ENCODE data around the gene ZFPL1. TPM values are rescaled to one million over a fixed set of nuclear protein-coding genes. Genes with fewer than 3 reads are reported as not detected.

The ZFPL1 gene
- total RNA-seq, 1 donor from 2014 or later: 18.4 TPM

DNA sequence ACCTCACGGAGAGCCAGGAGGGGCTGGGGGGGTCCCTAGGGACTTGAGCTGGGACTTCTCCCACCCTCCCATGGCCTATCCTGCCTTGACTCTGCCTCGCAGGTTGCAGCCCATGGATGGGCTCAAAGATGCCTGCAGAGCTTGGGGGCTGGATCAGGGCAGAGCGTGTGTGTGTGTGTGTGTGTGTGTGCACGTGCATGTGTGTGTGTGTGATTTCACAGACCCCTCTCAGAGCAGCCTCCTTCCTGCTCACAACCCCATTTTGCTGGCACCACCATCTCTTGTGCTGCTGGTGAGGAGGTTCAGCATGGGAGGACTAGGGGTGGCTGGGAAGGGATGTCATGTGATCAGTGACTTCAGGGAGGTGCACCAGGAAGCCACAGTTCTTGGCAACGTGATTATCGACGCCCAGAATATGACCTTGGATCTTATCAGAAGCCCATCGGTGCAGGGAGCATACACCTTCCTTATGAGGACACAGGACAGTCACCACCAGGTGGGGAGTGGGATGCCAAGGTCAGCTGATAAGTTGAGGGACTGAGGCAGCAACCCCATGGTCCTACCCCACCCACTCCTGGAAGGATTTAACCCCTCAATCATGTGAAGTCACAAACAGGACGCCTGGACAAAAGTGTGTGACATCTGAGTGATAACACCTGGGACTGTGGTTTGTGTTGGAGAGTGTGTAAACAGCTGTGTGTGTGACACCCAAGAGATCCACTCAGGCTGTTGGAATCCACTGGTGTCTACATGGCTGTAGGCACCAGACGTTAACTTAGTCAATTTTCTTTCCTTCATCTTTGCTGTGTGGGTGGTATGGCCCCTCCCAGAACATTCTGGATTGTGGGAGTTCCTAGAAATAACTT lies 23.8 kb upstream of the ZFPL1 start:
- DNase-seq (ENCODE audit: low spot score) (no peak), ATAC-seq (no peak)

DNA sequence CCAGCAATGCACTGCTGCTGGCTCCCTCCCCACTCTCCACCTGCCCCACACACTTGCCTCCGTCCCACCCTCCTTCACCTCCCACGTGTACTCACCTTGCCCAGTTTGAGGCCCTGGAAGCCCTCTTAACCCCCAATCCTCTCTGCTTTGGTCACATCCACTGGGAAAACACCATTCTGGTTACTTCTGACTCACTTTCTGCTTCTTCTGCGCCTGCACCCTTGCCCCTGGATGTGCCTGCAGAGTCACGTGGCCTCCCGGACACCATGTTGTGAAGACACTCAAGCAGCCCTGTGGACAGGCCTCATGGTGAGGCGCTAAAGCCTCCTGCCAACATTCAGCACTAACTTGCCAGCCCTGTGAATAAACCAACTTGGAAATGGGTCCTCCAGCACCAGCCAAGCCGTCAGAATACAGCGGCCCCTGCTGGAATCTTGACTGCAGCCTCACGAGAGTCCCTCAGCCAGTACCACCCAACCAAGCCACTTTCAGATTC lies 23.1 kb upstream of the ZFPL1 start:
- no peak for ATAC-seq
- DNase-seq (ENCODE audit: low spot score): no peak

DNA sequence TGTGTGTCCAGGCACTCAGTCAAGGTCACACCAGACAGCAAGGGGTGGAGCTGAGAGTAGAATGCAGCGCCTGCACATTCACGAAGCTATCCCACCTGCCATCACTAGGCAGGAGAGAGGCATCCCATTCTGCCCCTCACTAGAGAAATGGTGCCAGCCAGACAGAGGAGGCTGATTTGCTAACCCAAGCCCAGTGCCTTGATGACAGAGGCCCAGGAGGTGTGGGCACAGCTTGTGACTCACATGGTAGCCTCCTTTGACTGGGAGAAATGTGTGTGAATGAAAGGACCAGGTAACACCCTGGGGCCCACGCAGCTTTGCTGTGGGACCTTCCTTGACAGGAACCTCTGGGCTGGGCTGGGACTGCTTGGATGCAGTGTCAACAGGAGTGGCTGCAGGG lies 20.5 kb upstream of the ZFPL1 start:
- no peak for DNase-seq (ENCODE audit: low spot score)
- no peak for ATAC-seq

DNA sequence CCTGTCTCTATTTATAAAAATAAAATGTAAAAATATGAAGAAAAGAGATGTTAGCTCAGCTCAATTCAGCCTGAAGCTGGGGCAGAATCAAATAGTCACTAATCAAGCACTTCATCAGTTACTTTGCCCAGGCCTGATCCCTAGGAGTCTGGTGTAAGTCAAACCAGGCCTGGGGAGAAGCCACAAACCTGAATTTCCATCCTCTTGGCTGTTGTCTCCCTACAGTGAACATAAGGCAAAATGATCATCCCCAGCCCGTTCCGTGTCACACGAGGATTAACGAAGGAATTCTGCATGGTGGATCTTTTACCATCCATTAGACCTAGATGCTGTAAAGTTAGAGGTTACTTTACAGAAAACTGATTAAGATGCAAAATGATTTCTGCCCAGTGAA lies 19.2 kb upstream of the ZFPL1 start:
- DNase-seq (ENCODE audit: low spot score) (no peak), ATAC-seq (no peak)

DNA sequence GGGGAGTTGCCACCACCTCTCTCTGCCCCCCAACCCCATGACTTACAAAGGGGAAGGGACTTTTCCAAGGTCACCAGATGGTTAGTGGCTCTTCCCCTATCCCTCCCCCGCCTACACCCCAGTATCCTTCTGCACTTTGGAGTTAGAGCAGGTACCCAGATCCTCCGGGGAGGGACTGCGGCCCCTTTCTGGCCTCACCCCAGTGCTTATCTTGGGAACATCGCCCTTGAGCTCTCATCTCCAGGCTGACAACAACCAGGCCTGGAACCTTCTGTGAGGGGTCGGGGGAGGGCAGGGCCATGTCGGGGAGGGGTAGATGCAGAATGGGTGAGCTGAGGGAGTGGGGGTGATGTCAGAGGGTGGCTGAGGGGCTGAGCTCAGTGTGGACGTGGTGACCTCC lies 18.2 kb upstream of the ZFPL1 start:
- ATAC-seq (no peak), DNase-seq (ENCODE audit: low spot score) (no peak)

DNA sequence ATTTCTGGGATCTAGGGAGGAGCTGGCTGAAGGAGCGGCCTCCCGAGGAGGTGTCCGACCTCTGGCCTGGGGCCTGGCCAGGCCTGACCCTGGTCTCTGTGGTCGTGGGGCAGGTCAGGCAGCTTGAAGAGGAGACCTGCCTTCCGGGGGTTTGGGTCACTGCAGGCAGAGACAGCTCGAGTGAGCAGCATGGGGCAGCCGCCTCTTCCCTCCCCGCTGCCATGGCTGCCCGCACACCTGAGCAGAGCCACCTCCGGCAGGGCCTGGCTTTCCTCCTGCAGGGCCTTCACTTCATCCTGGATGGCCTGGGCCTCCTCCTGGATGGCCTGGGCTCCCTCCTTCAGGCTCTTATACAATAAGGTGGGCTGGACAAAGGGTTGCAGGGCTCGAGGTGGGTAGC lies 17.7 kb upstream of the ZFPL1 start:
- DNase-seq (ENCODE audit: low spot score) (no peak), ATAC-seq (no peak)

DNA sequence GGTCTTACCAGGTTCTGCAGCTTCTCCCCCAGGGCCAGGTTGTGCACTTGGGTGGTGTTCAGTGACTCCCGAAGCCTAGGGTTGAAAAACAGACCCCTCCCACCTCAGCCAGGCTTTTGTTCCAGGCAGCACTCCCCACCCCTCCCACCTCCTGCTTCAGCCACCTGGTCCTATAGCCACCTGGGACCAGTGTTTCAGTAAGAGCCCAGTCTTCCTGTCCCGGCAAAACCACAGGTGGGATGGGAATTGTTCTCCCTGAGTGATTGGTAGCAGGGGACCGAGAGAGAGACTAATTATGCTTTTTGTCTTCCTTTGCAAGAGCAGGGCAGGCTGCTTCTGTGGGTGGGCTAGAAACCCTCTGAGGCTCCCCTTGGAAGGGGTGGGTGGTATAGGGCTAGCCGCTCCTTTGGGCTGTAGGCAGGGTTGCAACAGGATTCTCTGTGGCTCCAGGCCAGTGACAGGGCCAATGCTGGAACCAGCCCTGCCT lies 17.2 kb upstream of the ZFPL1 start:
- no peak for ATAC-seq
- DNase-seq (ENCODE audit: low spot score): no peak

DNA sequence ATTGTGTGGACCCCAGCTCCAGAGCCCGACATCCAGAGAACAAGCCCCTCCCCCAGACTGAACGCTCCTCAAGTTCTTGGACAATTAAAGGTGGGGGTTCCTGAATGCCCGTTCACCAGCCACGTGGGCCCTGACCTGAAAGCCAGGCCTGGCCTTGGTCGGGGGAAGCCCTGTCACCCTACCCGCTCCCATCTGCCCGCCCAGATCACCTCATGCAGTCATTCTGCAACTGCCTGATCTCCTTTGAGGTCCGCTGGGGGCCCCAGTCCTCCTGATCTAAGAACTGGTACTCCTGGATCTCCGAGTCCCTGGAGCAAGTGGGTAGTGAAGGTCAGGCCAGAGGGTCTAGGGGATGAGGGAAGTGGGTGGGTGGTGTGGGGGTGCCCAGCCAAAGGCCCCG lies 16.6 kb upstream of the ZFPL1 start:
- no peak for ATAC-seq
- DNase-seq (ENCODE audit: low spot score): no peak

DNA sequence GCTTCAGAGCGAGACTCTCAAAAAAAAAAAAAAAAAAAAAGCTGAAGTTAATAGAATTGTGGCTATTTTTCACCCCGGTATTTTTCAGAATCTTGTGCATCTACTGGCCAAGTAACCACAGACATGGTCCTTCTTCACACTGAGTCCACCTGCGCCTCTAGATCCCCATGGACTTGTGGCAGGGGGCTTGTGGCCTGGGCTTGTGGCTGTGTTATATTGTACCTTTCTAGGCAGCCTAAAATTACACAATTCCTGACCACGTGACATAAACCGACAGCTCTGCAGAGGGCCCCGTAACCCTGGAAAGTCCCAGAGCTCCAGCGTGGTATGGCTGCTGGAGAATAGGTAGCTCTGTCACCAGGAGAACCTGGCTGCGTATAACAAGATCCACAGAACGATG lies 14.8 kb upstream of the ZFPL1 start:
- DNase-seq (ENCODE audit: low spot score) (no peak), ATAC-seq (no peak)

DNA sequence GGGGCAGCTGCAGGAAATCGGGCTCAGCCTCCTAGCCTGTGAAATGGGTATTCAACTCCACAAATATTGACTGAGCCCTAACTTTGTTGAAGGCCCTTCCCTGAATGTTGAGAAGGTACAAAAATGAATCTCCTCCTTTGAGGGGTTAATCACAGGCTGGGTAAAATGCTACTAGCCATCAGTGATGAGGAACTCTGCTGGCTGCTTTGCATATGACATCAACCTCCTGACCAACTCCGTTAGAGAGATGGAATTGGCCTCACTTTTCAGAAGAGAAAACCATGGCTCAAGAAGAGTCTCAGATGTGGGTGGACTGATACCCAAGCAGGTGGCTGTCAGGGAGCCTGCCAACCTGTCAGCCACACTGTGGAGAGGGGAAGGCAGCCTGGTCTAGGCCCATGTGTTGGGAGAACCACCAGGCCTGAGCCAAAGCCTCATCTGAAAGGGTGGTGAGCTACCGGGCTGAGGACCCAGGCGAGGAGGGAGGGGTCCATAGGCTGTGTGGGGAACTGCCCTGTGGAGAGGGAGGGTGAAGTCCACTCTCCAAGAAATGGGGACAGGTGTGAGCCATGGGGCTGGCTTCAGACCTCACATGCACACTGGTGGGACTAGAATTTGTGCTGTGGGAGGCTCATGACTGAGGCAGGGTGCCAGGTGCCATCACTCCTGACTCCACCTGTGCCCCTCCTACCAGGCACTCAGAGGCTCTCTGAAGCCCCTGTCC lies 12.0 kb upstream of the ZFPL1 start:
- DNase-seq (ENCODE audit: low spot score) (no peak), ATAC-seq (no peak)

DNA sequence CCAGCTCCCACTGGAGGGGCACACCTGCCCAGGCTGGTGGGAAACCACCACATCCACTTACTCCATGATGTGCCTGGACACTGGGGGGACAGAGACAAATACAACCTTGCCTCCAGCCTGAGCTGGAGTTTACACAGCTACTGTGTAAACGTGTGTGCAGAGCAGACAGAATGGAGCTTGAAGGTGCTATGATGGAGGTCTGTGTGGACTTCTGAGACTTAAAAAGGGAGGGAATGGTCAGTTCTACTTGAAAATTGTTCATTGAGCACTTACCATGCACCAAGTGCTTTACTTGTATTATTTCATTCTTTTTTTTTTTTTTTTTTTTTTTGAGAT lies 11.4 kb upstream of the ZFPL1 start:
- DNase-seq (ENCODE audit: low spot score): no peak
- ATAC-seq: no peak

DNA sequence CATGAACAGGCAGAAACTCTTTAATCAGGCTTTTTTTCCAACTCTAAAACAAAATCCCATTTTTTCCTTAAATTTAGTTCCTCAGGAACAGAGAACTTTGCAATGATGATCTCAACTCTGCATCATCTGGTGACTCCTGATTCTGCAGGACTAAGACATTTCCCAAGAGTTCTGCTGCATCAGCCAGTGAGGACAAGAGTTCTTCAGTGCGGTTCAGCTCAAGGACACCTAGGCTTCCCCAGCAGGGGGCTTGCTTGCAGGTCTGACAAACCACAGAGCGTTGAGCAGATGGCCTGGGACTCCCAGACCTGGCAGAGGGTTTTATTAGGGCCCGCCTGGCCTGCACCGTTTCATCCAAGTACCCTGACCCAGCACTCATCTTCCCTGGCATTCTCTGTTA lies 6.6 kb upstream of the ZFPL1 start:
- no peak for DNase-seq (ENCODE audit: low spot score)

DNA sequence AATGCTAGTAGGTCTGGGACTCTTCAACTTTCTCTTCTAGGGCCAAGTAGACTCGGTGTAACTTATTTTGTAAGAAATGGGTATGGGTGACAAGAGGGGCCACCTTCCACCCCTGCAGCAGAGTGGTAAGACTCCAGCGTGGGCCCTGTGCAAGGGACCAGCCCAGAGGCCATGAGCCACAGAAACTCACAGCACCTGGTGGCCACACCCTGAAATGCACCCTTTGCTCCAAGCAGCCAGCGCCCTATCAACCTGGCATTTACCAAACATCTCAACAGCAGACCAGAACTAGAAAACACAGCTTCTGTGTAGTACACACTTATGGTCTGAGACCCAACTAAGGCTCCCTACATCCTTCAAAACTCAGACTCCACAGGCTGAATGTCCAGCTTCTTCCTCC lies 5.9 kb upstream of the ZFPL1 start:
- DNase-seq (ENCODE audit: low spot score) (peak; percentile 67), ATAC-seq (peak; percentile 97)

More for the DNA sequence above, 6.6 kb upstream of the ZFPL1 start:
- no peak for ATAC-seq

DNA sequence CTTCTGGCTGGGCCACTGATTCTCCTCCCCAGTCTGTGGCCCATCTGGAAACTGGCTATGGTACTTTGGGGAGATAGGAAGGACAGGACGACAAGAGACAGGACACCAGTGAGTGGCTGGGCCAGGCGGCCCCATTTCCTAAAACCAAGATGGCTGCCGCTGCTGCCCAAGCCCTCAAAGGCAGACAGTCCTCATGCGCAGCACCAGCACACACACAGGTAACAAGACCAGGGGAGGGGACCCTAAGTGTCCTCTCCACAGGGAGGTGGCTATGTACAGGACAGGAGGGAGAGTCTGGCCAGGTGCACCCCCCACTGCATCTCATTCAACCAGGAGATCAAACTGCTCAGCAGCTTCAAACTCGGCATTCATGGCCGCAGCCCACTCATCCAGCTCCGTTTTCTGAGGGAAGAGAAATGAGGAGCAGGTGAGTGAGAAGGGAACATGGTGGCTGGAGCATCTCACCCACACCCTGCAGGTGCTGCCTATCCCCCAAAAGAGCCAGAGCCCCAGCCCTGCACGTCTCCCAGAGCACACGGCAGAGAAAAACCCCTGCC lies 5.2 kb upstream of the ZFPL1 start:
- DNase-seq (ENCODE audit: low spot score) (no peak), ATAC-seq (no peak)

DNA sequence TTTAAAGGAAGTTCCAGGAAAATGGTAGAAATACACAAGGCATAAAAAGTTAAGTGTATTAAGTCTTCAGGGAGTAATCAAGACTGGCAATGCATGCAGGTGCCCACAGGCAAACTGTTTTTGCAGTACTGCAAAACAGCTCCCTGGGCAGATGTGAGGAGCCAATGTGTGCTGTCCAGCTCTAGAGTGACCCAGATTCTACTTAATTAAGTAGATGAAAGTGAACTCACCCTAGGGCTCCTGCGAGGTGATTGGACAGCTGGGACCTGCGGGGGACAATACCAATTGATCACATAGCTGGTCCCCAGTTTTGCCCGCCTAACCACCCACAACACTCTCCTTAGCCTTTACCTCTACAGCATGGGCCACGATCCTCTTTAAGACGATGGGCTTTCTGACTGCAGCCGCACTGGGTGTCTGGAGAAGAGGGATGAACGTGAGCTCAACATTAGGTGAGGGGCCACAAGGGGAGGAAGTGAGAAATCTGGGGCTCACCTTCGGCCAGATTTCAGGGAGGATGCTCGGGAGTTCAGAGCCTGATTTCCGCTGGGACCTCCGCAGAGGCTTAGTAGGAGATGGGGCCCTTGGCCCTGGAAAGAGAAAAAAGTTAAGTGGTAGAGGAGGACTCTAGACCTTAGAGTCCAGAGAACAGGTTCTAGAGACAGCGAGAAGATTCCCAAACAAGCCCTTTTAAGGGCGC lies 738 bp upstream of the ZFPL1 start:
- no peak for ATAC-seq
- no peak for DNase-seq (ENCODE audit: low spot score)

DNA sequence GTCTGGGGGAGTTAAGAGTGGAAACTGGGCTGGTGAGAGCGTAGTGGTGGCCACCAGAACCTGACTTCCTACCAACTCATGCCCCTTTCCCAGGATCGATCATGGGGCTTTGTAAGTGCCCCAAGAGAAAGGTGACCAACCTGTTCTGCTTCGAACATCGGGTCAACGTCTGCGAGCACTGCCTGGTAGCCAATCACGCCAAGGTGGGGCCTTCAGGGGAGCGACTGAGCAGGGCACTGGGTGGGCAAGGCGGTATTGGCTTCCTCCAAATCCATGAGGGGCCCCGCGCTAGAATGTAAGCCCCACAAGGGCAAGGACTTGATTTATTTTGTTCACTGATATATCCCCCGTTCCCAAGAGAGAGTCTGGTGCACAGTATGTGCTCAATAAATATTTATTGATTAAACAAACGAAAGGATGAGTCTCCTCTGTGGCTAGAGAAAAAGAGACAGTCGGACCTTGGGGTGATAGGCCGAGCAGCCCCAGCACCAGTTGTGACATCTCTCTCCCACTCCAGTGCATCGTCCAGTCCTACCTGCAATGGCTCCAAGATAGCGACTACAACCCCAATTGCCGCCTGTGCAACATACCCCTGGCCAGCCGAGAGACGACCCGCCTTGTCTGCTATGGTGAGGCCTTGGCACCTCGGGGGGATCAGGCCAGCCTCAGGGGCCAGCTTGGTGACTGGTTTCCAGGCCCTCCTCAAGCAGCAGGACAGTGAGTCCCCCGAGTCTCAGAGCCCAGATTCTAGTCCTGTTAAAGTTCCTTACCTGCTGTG lies 765 bp downstream of the ZFPL1 start:
- ATAC-seq (no peak), DNase-seq (ENCODE audit: low spot score) (no peak)

DNA sequence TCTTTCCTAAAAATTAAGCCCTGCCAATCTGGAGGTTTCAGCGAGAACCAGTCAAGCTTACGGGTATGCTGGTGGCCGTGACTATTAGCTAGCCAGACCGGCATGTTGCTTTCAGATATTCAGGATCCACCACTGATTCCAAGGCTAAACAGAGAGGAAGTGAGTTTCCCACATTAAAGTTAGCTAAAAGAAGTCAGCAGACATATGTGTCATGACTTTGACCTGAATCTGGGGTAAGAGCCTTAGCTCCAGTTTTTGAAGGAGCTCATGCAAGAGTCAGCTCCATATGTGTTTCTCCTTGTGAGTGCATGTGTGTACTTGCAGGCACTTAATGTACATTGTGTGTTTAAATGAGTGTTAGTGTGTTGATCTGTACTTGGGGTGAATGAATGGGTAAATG lies 1.4 kb downstream of the ZFPL1 start:
- no peak for DNase-seq (ENCODE audit: low spot score)

DNA sequence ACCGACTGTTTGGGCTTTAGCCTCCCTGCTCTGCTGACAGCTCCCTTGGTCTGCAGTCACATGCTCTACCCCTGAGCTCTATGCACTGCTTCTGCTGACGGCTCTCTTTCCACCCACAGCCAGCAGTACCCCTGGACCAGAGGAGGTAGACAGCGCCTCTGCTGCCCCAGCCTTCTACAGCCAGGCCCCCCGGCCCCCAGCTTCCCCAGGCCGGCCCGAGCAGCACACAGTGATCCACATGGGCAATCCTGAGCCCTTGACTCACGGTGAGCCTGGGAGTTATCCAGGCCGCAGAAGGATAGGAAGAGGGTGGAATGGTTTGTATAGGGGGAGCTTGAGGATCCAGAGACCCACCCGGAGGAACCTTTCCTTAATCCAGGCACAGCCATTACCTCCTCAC lies 2.8 kb downstream of the ZFPL1 start:
- ATAC-seq (no peak), DNase-seq (ENCODE audit: low spot score) (no peak)

More for the DNA sequence above, 1.4 kb downstream of the ZFPL1 start:
- no peak for ATAC-seq

DNA sequence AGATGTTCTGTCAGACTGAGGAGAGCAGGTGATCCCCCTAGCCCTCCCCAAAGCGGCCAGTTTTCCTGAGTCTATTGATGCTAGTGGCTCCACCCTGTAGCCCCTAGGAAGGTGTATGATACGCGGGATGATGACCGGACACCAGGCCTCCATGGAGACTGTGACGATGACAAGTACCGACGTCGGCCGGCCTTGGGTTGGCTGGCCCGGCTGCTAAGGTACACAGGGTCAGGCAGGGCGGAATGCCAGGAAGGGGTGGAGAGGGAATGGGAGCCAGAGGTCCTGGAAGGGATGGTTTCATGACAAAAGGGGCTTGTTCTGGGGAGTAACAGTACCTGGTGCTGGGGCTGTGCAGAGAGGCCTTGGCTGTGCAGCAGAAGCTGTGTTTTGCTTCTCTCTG lies 3.2 kb downstream of the ZFPL1 start:
- ATAC-seq: no peak
- no peak for DNase-seq (ENCODE audit: low spot score)

DNA sequence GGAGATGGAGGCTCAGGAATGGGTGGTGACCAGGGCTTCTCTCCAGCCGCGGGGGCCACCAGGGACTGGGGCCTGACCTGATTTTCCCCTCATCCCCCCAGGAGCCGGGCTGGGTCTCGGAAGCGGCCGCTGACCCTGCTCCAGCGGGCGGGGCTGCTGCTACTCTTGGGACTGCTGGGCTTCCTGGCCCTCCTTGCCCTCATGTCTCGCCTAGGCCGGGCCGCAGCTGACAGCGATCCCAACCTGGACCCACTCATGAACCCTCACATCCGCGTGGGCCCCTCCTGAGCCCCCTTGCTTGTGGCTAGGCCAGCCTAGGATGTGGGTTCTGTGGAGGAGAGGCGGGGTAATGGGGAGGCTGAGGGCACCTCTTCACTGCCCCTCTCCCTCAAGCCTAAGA lies 3.8 kb downstream of the ZFPL1 start:
- no peak for DNase-seq (ENCODE audit: low spot score)
- ATAC-seq: no peak

DNA sequence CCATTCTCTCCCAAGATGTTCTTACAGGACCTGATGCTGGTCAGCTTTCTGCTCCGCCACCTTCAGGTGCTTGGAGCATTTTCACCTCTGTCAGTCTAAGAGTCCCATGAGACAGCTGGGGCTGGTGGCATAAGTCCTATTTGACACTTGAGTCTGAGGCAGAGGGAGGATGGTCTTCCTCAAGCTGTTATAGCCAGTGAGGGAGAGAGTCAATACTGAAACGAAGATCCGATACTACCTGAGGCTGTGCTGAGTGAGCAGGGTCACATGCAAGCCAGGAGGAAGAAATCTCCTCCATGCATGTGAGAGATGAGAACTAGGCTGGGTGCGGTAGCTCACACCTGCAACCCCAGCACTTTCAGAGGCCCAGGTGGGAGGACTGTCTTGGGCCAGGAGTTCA lies 5.6 kb downstream of the ZFPL1 start:
- DNase-seq (ENCODE audit: low spot score) (no peak), ATAC-seq (no peak)
